ENCODE data around the gene SLC2A4RG. TPM values are rescaled to one million over a fixed set of nuclear protein-coding genes. Genes with fewer than 3 reads are reported as not detected.

Gene SLC2A4RG
- total RNA-seq, 2 experiments from 2014 or later, result 58.9 to 59.0 TPM

DNA sequence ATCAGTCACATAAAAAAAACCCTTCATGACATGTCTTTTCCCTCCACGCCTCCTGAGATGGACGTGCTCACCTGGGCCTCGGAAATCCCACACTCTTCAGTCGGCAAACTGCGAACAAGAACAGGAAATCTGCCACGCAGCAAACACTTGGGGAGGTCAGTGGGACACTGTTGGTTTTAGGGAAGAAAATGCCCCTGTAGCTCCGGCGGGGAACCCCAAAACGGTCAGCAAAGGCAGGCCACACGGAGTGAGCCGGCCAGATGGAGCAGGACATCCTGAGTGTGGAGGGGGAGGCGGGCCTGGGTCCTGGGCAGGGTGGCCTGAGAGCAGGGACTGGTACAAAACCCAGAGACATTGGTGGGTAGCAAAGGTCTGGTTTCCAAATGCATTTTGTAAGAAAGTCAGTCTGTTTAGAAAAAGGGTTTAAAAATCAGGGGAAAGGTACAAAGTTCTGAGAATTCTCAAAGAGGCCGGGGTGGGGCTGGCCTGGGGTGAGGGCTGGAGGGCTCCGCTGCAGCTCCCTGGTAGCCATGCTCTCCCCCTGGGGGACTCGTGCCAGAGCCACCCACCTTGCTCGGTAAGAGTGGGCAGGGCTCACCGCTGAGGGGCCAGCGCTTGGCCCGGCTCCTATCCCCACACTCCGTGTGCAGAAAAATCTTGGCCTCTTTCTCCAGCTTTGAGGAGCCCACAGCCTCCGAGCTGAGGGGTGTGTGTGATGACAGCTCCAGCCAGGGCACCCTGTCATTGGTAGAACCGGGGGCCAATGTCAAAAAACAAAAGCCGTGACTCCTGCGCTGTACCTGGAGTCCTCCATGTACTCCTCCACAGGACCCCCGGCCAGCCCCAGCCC is 5.2 kb downstream of the SLC2A4RG start:
- Mint-ChIP-seq H3K36me3 (peaks cover 2% of the 10 kb centered on the region), H3K4me3 (no peak overlapping the region), H3K27ac (no peak overlapping the region), H3K4me1 (ENCODE audit: low read depth) (peaks cover 2% of the 10 kb centered on the region), H3K27me3 (no peaks in the 10 kb centered on the region), H3K9me3 (no peaks in the 10 kb centered on the region)
- POLR2A ChIA-PET, result no interaction called here
- intact Hi-C loops (cut with micrococcal nuclease), result no loop called here
- no peak for DNase-seq
- CTCF ChIA-PET, result interaction anchor here (0.7 kb wide), 1 partner anchor 224 kb away, joined by 3 read pairs; the partner anchor contains the start of gene PPDPF

DNA sequence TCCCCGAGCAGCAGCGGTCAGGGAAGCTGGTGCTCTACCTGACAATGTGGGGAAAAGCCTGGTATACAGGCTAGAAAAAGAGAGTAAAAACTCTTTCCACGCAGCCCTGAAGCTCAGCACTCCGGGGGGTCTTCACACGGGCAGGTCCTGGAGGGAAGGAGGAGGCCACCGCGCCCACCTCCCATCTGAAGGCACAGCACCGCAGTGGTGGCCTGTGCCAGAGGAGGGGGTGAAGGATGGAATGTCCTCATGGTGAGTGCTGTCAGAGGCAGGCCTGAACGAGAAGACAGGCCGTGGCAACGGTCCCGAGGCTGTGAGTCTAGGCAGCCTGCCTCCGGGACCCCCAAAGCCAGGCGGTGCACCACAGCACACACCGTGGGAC is 5.8 kb downstream of the SLC2A4RG start:
- intact Hi-C loops (cut with micrococcal nuclease), result no loop called here
- Mint-ChIP-seq H3K27me3 (no peaks in the 10 kb centered on the region), H3K4me1 (ENCODE audit: low read depth) (peaks cover 4% of the 10 kb centered on the region), H3K27ac (no peak overlapping the region), H3K9me3 (no peaks in the 10 kb centered on the region), H3K36me3 (peaks cover 2% of the 10 kb centered on the region), H3K4me3 (no peak overlapping the region)
- CTCF ChIA-PET, result no interaction called here
- POLR2A ChIA-PET, result no interaction called here
- DNase-seq, result no peak

DNA sequence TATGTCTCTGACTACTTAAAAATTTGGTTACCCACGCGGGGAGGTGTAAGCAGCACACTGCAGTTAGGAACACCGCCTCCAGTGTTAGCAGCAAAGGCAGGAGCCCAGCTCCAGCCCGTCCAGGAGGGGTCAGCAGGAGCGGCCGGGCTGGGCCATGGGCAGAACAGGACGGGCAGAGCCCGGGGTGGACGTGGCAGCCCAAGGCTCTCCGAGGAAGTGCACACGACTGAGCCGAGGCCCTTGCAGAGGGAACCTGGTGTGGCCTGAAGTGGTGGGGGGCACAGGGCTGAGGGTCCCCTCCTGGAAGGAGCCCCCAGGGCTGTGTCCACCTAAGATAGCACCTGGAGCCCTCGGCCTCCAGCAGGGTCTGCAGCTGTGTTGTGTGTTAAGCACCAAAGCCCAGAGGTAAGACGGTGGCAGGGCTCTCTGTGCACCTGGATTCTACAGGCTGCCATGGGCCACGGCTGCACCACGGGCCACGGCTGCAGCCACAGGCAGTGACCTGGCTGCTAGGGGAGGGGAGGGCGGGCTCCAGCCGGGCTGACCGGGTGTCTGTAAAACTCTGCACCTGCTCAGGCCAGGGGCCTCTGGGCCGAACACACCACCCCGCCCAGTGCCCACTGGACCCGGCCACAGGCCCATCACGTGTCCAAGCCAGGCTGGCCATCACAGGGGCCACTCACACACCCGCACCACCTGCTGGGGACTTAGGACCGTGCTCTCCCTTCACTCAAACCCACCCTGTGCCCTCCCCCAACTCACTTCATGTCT is 6.6 kb downstream of the SLC2A4RG start:
- ChIA-PET CTCF (no interaction called here), POLR2A (no interaction called here)
- peaks cover 10% of the 10 kb centered on the region for H3K4me1 Mint-ChIP-seq (ENCODE audit: low read depth)
- H3K4me3 Mint-ChIP-seq, result no peak overlapping the region
- H3K27me3 Mint-ChIP-seq, result no peaks in the 10 kb centered on the region
- H3K36me3 Mint-ChIP-seq, result peaks cover 2% of the 10 kb centered on the region
- intact Hi-C loops (cut with micrococcal nuclease), result no loop called here
- DNase-seq, result no peak
- no peak overlapping the region for H3K27ac Mint-ChIP-seq
- H3K9me3 Mint-ChIP-seq, result no peaks in the 10 kb centered on the region

GRCh38 chr20:63746751-63747315 is 7.3 kb downstream of the SLC2A4RG start:
- Mint-ChIP-seq H3K36me3 (peaks cover 2% of the 10 kb centered on the region), H3K9me3 (no peaks in the 10 kb centered on the region), H3K4me3 (no peak overlapping the region), H3K4me1 (ENCODE audit: low read depth) (peaks cover 13% of the 10 kb centered on the region), H3K27ac (no peak overlapping the region), H3K27me3 (no peaks in the 10 kb centered on the region)
- ChIA-PET POLR2A (no interaction called here), CTCF (no interaction called here)
- no peak for DNase-seq
- intact Hi-C loops (cut with micrococcal nuclease), result no loop called here

- Mint-ChIP-seq H3K4me1 (ENCODE audit: low read depth) (peaks cover 15% of the 10 kb centered on the region), H3K9me3 (no peaks in the 10 kb centered on the region), H3K4me3 (no peak overlapping the region), H3K27ac (no peak overlapping the region), H3K27me3 (no peaks in the 10 kb centered on the region), H3K36me3 (peaks cover 2% of the 10 kb centered on the region)
- no peak for DNase-seq
- intact Hi-C loops (cut with micrococcal nuclease), result no loop called here
- ChIA-PET POLR2A (no interaction called here), CTCF (no interaction called here)
Measured at GRCh38 chr20:63747622-63748069, 8.1 kb downstream of the SLC2A4RG start.

- CTCF ChIA-PET, result interaction anchor here (0.9 kb wide), 1 partner anchor 27 kb away, joined by 3 read pairs; no protein-coding TSS in a partner anchor
Measured at GRCh38 chr20:63748070-63748933, 8.7 kb downstream of the SLC2A4RG start.

GRCh38 chr20:63748934-63749270 is 9.3 kb downstream of the SLC2A4RG start:
- no peak for DNase-seq
- Mint-ChIP-seq H3K27ac (no peak overlapping the region), H3K27me3 (no peaks in the 10 kb centered on the region), H3K4me1 (ENCODE audit: low read depth) (peaks cover 15% of the 10 kb centered on the region), H3K36me3 (no peaks in the 10 kb centered on the region), H3K9me3 (no peaks in the 10 kb centered on the region), H3K4me3 (no peak overlapping the region)
- intact Hi-C loops (cut with micrococcal nuclease), result no loop called here
- CTCF ChIA-PET, result interaction anchor here (0.9 kb wide), 1 partner anchor 27 kb away, joined by 3 read pairs; no protein-coding TSS in a partner anchor
- POLR2A ChIA-PET, result no interaction called here

More at GRCh38 chr20:63748070-63748933, 8.7 kb downstream of the SLC2A4RG start:
- Mint-ChIP-seq H3K27ac (no peak overlapping the region), H3K27me3 (no peaks in the 10 kb centered on the region), H3K36me3 (peaks cover under 1% of the 10 kb centered on the region), H3K4me1 (ENCODE audit: low read depth) (peaks cover 15% of the 10 kb centered on the region), H3K4me3 (no peak overlapping the region), H3K9me3 (no peaks in the 10 kb centered on the region)
- no peak for DNase-seq
- intact Hi-C loops (cut with micrococcal nuclease), result no loop called here
- POLR2A ChIA-PET, result no interaction called here

DNA sequence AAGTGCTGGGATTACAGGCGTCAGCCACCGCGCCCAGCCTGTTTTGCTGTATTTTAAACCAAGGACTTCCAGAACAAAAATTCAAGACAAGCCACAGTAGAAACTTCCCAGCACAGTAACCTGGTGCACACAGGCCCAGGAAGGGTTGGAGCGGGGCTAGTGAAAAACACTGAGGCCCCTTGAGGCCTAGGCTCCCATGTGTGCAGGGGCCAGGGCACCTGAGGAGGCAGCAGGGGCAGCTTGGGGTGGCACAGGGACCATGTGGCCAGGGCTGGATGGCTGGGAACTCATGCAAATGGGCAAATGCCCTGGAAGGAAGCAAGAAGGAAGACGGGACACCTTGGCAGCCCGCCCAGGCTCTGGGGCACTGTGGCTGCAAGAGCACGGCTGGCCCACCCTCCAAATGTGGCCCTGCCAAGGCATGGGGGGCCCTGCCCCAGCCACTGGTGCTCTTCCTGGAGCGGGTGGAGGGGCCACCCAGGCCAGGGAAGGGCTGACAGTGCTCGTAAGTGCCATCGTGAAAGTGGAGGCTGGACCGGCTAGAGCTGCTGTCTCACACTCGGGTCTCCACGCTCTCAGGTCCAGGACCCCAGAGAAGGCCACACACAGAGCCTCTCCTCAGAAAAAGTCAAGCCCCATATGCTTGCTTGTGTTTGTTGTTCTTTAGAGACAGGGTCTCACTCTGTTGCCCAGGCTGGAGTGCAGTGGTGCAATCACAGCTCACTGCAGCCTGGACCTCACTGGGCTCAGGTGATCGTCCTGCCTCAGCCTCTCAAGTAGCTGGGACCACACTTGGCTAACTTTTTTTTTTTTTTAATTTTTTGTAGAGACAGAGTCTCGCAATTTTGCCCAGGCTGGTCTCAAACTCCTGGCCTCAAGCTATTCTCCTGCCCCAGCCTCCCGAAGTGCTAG is 10.3 kb downstream of the SLC2A4RG start:
- Mint-ChIP-seq H3K4me3 (no peak overlapping the region), H3K9me3 (no peaks in the 10 kb centered on the region), H3K36me3 (no peaks in the 10 kb centered on the region), H3K27ac (no peak overlapping the region), H3K4me1 (ENCODE audit: low read depth) (peaks cover 15% of the 10 kb centered on the region), H3K27me3 (no peaks in the 10 kb centered on the region)
- ChIA-PET POLR2A (interaction anchor here (0.6 to 1.7 kb wide), 3 partner anchors 9 to 224 kb away, joined by 3 to 5 read pairs (median 3); partner anchors contain the start of gene LIME1), CTCF (interaction anchor here (0.9 to 2.3 kb wide), 6 partner anchors 9 to 290 kb away, joined by 3 to 8 read pairs (median 4); partner anchors contain the start of genes ARFRP1 and ZGPAT)
- intact Hi-C loops (cut with micrococcal nuclease), result no loop called here
- DNase-seq, result no peak

DNA sequence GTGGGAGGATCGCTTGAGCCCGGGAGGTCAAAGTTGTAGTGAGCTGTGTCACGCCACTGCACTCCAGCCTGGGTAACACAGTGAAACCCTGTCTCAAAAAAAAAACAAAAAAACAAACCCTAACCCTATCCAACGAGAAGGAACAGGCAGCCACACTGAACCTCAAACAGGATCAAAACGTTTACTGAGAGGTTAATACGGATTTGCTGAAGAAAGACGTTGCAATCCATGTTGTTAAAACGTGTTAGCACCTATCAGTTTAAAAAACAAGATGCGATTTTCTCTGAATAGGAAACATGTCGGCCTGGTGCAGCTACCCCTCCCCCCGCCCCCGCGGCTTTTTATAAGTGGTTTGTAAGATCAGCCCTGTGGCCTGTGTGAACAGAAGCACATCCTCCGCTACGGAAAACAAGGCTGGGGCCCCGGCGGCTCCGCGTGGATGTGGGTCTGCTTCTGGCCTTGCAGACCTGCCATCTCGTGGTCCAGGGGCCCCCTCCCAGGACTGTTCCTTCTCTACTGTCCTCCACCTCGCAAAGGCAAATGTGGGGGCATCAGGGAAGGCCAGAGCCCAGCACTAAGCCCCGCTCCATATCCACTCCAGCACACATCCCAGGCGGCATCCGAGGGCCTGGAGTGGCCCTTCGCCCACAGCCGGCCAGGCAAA is 11.4 kb downstream of the SLC2A4RG start:
- ChIA-PET POLR2A (interaction anchor here (1.7 kb wide), 1 partner anchor 10 kb away, joined by 5 read pairs; no protein-coding TSS in a partner anchor), CTCF (interaction anchor here (1.0 to 2.3 kb wide), 5 partner anchors 11 to 288 kb away, joined by 3 to 8 read pairs (median 4); partner anchors contain the start of genes ARFRP1 and ZGPAT)
- Mint-ChIP-seq H3K9me3 (no peaks in the 10 kb centered on the region), H3K36me3 (no peaks in the 10 kb centered on the region), H3K27me3 (no peaks in the 10 kb centered on the region), H3K27ac (peak overlapping the region; percentile 85), H3K4me1 (ENCODE audit: low read depth) (peaks cover 15% of the 10 kb centered on the region), H3K4me3 (peak overlapping the region; percentile 52)
- peak; percentile 76 for DNase-seq
- intact Hi-C loops (cut with micrococcal nuclease), result no loop called here

DNA sequence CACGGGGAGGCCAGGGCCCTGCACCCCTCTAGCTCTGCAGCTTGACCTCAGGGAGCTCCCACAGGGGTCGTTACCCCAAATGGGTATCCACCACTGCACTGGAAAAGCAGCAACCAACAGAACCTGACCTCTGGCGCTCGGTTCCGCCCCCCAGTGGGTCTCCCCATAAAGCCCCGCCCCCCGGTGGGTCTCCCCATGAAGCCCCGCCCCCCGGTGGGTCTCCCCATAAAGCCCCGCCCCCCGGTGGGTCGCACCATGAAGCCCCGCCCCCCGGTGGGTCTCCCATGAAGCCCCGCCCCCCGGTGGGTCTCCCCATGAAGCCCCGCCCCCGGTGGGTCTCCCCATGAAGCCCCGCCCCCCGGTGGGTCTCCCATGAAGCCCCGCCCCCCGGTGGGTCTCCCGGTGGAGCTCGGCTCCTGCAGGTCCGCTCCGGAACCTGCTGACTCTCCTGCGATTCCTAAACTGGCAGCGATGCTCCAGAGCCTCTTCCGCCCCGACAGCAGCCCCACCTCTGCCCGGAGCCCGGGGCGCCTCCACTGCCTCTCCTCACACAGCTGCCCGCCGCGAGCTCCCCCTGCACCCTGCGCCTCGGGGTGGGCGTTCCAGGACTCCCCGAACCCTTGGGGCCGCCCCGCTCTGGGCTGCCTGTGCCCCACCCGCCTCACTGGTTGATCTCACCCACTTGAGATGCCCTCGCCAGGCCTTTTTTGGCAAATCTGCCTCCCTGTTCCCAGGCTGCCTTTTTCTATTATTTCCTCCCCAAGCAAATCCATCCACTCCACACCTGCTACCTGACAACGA is 12.1 kb downstream of the SLC2A4RG start:
- no peaks in the 10 kb centered on the region for H3K36me3 Mint-ChIP-seq
- H3K4me1 Mint-ChIP-seq (ENCODE audit: low read depth), result peaks cover 19% of the 10 kb centered on the region
- DNase-seq, result peak; percentile 41
- ChIA-PET POLR2A (interaction anchor here (1.7 kb wide), 1 partner anchor 11 kb away, joined by 5 read pairs; no protein-coding TSS in a partner anchor), CTCF (interaction anchor here (1.8 to 2.3 kb wide), 3 partner anchors 11 to 44 kb away, joined by 4 to 8 read pairs (median 7); partner anchors contain the start of genes ARFRP1 and ZGPAT)
- no peaks in the 10 kb centered on the region for H3K27me3 Mint-ChIP-seq
- H3K27ac Mint-ChIP-seq, result peak overlapping the region; percentile 85
- H3K9me3 Mint-ChIP-seq, result no peaks in the 10 kb centered on the region
- intact Hi-C loops (cut with micrococcal nuclease), result no loop called here
- peak overlapping the region; percentile 52 for H3K4me3 Mint-ChIP-seq

All from activated CD4-positive, alpha-beta memory T cell treated with anti-CD3 and anti-CD28 coated beads for 36 hours (primary cell).